Keratinocyte (primary cell): ENCODE data around the gene KCNIP2.

Source experiments
- CTCF ChIP-seq, 3 experiments: IDR thresholded peaks in 1 of 3; conservative IDR thresholded peaks in 1 of 3; optimal IDR thresholded peaks in 1 of 3; 2 replicates in 2 of 3; 3 replicates in 1 of 3; pipeline versions ENCODE3 to v1.5.1; 2011; ENCODE audit warnings: low read length in 3 of 3, mild to moderate bottlenecking in 3 of 3, moderate library complexity in 2 of 3, control low read depth in 1 of 3, inconsistent platforms in 1 of 3; ENCODE audit not compliant: insufficient read depth in 2 of 3; ENCODE audit errors: extremely low read depth in 1 of 3
- EZH2 ChIP-seq: IDR thresholded peaks from one replicate; pipeline ENCODE4 v1.6.1; 2012; ENCODE audit warnings: inconsistent platforms, mild to moderate bottlenecking, low read length, moderate library complexity

- TF ChIP-seq CTCF (optimal IDR thresholded peaks at IDR 0.05 in 1 of 3, IDR thresholded peaks at IDR 0.05 in 1 of 3, conservative IDR thresholded peaks at IDR 0.05 in 1 of 3; ENCODE audit: extremely low read depth in 1 of 3, insufficient read depth in 2 of 3, low read length in 3 of 3), result no peak
- no peak for TF ChIP-seq EZH2
Measured at GRCh38 chr10:101814466-101815071, 29.0 kb downstream of the KCNIP2 start.
